ENCODE results near the gene CFAP141.

GRCh38 chr1:154236855-154237254 is 30.7 kb upstream of the CFAP141 start:
- TF ChIP-seq CTCF (IDR thresholded peaks at IDR 0.05 in 8 of 11, conservative IDR thresholded peaks at IDR 0.05 in 3 of 11): no peak
- TF ChIP-seq POLR2A (IDR thresholded peaks at IDR 0.05): no peak

Measured in spleen (tissue), 7 donors.